Measurements from ENCODE around the gene SLC9A9.
A peak's percentile ranks its signal among the peaks of the same experiment; 100 is the strongest.

SLC9A9 gene

GRCh38 chr3:143627336-143627735 is 220.9 kb downstream of the SLC9A9 start:
- Histone ChIP-seq H4K91ac (ENCODE audit: low read depth, low read length) (no peak overlapping the region), H3K23ac (ENCODE audit: low read length) (no peak overlapping the region), H2AFZ (ENCODE audit: insufficient read depth, low read length, poor library complexity) (no peak overlapping the region), H3K79me2 (ENCODE audit: control insufficient read depth, insufficient read depth, low read length, poor library complexity) (no peaks in the 10 kb centered on the region), H3K9ac (ENCODE audit: low read length) (no peak overlapping the region), H3K4me2 (ENCODE audit: low read length) (no peak overlapping the region), H4K8ac (ENCODE audit: low read depth, low read length) (no peak overlapping the region), H3K36me3 (ENCODE audit: control insufficient read depth in 1 of 2, insufficient read depth in 2 of 2, low read length in 2 of 2) (no peaks in the 10 kb centered on the region), H2BK5ac (ENCODE audit: low read depth, low read length, poor library complexity) (no peak overlapping the region), H3K4ac (ENCODE audit: low read depth, low read length) (no peak overlapping the region), H3K4me3 (ENCODE audit: low read depth, low read length) (no peak overlapping the region), H2BK120ac (ENCODE audit: insufficient read depth, low read length, poor library complexity) (no peak overlapping the region), H2BK12ac (ENCODE audit: low read length) (no peak overlapping the region), H3K9me3 (ENCODE audit: insufficient read depth, low read depth, low read length) (no peaks in the 10 kb centered on the region), H3K14ac (ENCODE audit: low read length) (no peak overlapping the region), H2AK5ac (ENCODE audit: low read length) (no peak overlapping the region), H3K18ac (ENCODE audit: low read length) (no peak overlapping the region), H3K27ac (ENCODE audit: low read depth, low read length) (no peak overlapping the region), H4K12ac (ENCODE audit: low read depth, low read length) (no peak overlapping the region), H3K4me1 (ENCODE audit: control insufficient read depth in 1 of 2, insufficient read depth in 2 of 2, low read length in 2 of 2) (no peaks in the 10 kb centered on the region), H3K79me1 (ENCODE audit: low read length) (no peaks in the 10 kb centered on the region), H3K27me3 (ENCODE audit: insufficient read depth, low read length) (no peaks in the 10 kb centered on the region)
- DNase-seq, result no peak
- WGBS (ENCODE audit: extremely low coverage, insufficient coverage, insufficient read length), result no CpG with 5 or more reads among the region's 5 CpGs

GRCh38 chr3:143619231-143619630 is 229.0 kb downstream of the SLC9A9 start:
- no peak overlapping the region for H3K18ac ChIP-seq (ENCODE audit: low read length)
- no peak overlapping the region for H3K4me3 ChIP-seq (ENCODE audit: low read depth, low read length)
- no peaks in the 10 kb centered on the region for H3K79me2 ChIP-seq (ENCODE audit: control insufficient read depth, insufficient read depth, low read length, poor library complexity)
- no peaks in the 10 kb centered on the region for H3K27me3 ChIP-seq (ENCODE audit: insufficient read depth, low read length)
- H2BK120ac ChIP-seq (ENCODE audit: insufficient read depth, low read length, poor library complexity), result no peak overlapping the region
- no peak overlapping the region for H4K91ac ChIP-seq (ENCODE audit: low read depth, low read length)
- no peak overlapping the region for H3K4me2 ChIP-seq (ENCODE audit: low read length)
- H3K36me3 ChIP-seq (ENCODE audit: control insufficient read depth in 1 of 2, insufficient read depth in 2 of 2, low read length in 2 of 2), result no peaks in the 10 kb centered on the region
- no peak overlapping the region for H4K12ac ChIP-seq (ENCODE audit: low read depth, low read length)
- no peaks in the 10 kb centered on the region for H3K79me1 ChIP-seq (ENCODE audit: low read length)
- H2AK5ac ChIP-seq (ENCODE audit: low read length), result no peak overlapping the region
- WGBS (ENCODE audit: extremely low coverage, insufficient coverage, insufficient read length), result no CpG with 5 or more reads among the region's 4 CpGs
- peaks cover 5% of the 10 kb centered on the region for H3K9me3 ChIP-seq (ENCODE audit: insufficient read depth, low read depth, low read length)
- no peak overlapping the region for H2BK12ac ChIP-seq (ENCODE audit: low read length)
- no peak overlapping the region for H3K4ac ChIP-seq (ENCODE audit: low read depth, low read length)
- H3K9ac ChIP-seq (ENCODE audit: low read length), result no peak overlapping the region
- H4K8ac ChIP-seq (ENCODE audit: low read depth, low read length), result no peak overlapping the region
- no peak overlapping the region for H3K23ac ChIP-seq (ENCODE audit: low read length)
- H2AFZ ChIP-seq (ENCODE audit: insufficient read depth, low read length, poor library complexity), result no peak overlapping the region
- DNase-seq, result no peak
- no peak overlapping the region for H3K14ac ChIP-seq (ENCODE audit: low read length)
- no peak overlapping the region for H3K27ac ChIP-seq (ENCODE audit: low read depth, low read length)
- H2BK5ac ChIP-seq (ENCODE audit: low read depth, low read length, poor library complexity), result no peak overlapping the region
- no peaks in the 10 kb centered on the region for H3K4me1 ChIP-seq (ENCODE audit: control insufficient read depth in 1 of 2, insufficient read depth in 2 of 2, low read length in 2 of 2)

GRCh38 chr3:143617050-143617449 is 231.2 kb downstream of the SLC9A9 start:
- no peak for DNase-seq
- Histone ChIP-seq H4K91ac (ENCODE audit: low read depth, low read length) (no peak overlapping the region), H4K8ac (ENCODE audit: low read depth, low read length) (no peak overlapping the region), H3K27me3 (ENCODE audit: insufficient read depth, low read length) (no peaks in the 10 kb centered on the region), H3K23ac (ENCODE audit: low read length) (no peak overlapping the region), H3K4ac (ENCODE audit: low read depth, low read length) (no peak overlapping the region), H3K18ac (ENCODE audit: low read length) (no peak overlapping the region), H3K36me3 (ENCODE audit: control insufficient read depth in 1 of 2, insufficient read depth in 2 of 2, low read length in 2 of 2) (no peaks in the 10 kb centered on the region), H3K4me2 (ENCODE audit: low read length) (no peak overlapping the region), H2AK5ac (ENCODE audit: low read length) (no peak overlapping the region), H2BK5ac (ENCODE audit: low read depth, low read length, poor library complexity) (no peak overlapping the region), H3K27ac (ENCODE audit: low read depth, low read length) (no peak overlapping the region), H3K4me1 (ENCODE audit: control insufficient read depth in 1 of 2, insufficient read depth in 2 of 2, low read length in 2 of 2) (no peaks in the 10 kb centered on the region), H3K9me3 (ENCODE audit: insufficient read depth, low read depth, low read length) (peaks cover 5% of the 10 kb centered on the region), H3K79me2 (ENCODE audit: control insufficient read depth, insufficient read depth, low read length, poor library complexity) (no peaks in the 10 kb centered on the region), H3K14ac (ENCODE audit: low read length) (no peak overlapping the region), H2BK12ac (ENCODE audit: low read length) (no peak overlapping the region), H3K4me3 (ENCODE audit: low read depth, low read length) (no peak overlapping the region), H3K79me1 (ENCODE audit: low read length) (no peaks in the 10 kb centered on the region), H4K12ac (ENCODE audit: low read depth, low read length) (no peak overlapping the region), H3K9ac (ENCODE audit: low read length) (no peak overlapping the region), H2AFZ (ENCODE audit: insufficient read depth, low read length, poor library complexity) (no peak overlapping the region), H2BK120ac (ENCODE audit: insufficient read depth, low read length, poor library complexity) (no peak overlapping the region)
- WGBS (ENCODE audit: extremely low coverage, insufficient coverage, insufficient read length), result no CpG with 5 or more reads among the region's 2 CpGs

GRCh38 chr3:143613226-143613625 is 235.0 kb downstream of the SLC9A9 start:
- no peak overlapping the region for H4K12ac ChIP-seq (ENCODE audit: low read depth, low read length)
- H3K4ac ChIP-seq (ENCODE audit: low read depth, low read length), result no peak overlapping the region
- DNase-seq, result peak in 1 of 2 donors; percentile 93
- H3K79me2 ChIP-seq (ENCODE audit: control insufficient read depth, insufficient read depth, low read length, poor library complexity), result no peaks in the 10 kb centered on the region
- H3K4me1 ChIP-seq (ENCODE audit: control insufficient read depth in 1 of 2, insufficient read depth in 2 of 2, low read length in 2 of 2), result no peaks in the 10 kb centered on the region
- no peak overlapping the region for H3K18ac ChIP-seq (ENCODE audit: low read length)
- H3K27ac ChIP-seq (ENCODE audit: low read depth, low read length), result no peak overlapping the region
- no peaks in the 10 kb centered on the region for H3K9me3 ChIP-seq (ENCODE audit: insufficient read depth, low read depth, low read length)
- H2AFZ ChIP-seq (ENCODE audit: insufficient read depth, low read length, poor library complexity), result no peak overlapping the region
- H3K14ac ChIP-seq (ENCODE audit: low read length), result no peak overlapping the region
- no peak overlapping the region for H2BK120ac ChIP-seq (ENCODE audit: insufficient read depth, low read length, poor library complexity)
- no peak overlapping the region for H3K4me2 ChIP-seq (ENCODE audit: low read length)
- no peak overlapping the region for H2BK12ac ChIP-seq (ENCODE audit: low read length)
- H3K4me3 ChIP-seq (ENCODE audit: low read depth, low read length), result no peak overlapping the region
- no peaks in the 10 kb centered on the region for H3K36me3 ChIP-seq (ENCODE audit: control insufficient read depth in 1 of 2, insufficient read depth in 2 of 2, low read length in 2 of 2)
- no peak overlapping the region for H3K23ac ChIP-seq (ENCODE audit: low read length)
- H4K91ac ChIP-seq (ENCODE audit: low read depth, low read length), result no peak overlapping the region
- H2AK5ac ChIP-seq (ENCODE audit: low read length), result no peak overlapping the region
- H3K27me3 ChIP-seq (ENCODE audit: insufficient read depth, low read length), result no peaks in the 10 kb centered on the region
- H2BK5ac ChIP-seq (ENCODE audit: low read depth, low read length, poor library complexity), result no peak overlapping the region
- no peaks in the 10 kb centered on the region for H3K79me1 ChIP-seq (ENCODE audit: low read length)
- no peak overlapping the region for H4K8ac ChIP-seq (ENCODE audit: low read depth, low read length)
- no peak overlapping the region for H3K9ac ChIP-seq (ENCODE audit: low read length)
